ENCODE data around the gene FBXO31. TPM values are rescaled to one million over a fixed set of nuclear protein-coding genes. Genes with fewer than 3 reads are reported as not detected.

Gene FBXO31
- total and polyA plus RNA-seq, 2 of the 8 experiments (the other 6 are each of a cell fraction or from before 2014, with no cell fraction given) = 8.3 to 21.6 TPM

DNA sequence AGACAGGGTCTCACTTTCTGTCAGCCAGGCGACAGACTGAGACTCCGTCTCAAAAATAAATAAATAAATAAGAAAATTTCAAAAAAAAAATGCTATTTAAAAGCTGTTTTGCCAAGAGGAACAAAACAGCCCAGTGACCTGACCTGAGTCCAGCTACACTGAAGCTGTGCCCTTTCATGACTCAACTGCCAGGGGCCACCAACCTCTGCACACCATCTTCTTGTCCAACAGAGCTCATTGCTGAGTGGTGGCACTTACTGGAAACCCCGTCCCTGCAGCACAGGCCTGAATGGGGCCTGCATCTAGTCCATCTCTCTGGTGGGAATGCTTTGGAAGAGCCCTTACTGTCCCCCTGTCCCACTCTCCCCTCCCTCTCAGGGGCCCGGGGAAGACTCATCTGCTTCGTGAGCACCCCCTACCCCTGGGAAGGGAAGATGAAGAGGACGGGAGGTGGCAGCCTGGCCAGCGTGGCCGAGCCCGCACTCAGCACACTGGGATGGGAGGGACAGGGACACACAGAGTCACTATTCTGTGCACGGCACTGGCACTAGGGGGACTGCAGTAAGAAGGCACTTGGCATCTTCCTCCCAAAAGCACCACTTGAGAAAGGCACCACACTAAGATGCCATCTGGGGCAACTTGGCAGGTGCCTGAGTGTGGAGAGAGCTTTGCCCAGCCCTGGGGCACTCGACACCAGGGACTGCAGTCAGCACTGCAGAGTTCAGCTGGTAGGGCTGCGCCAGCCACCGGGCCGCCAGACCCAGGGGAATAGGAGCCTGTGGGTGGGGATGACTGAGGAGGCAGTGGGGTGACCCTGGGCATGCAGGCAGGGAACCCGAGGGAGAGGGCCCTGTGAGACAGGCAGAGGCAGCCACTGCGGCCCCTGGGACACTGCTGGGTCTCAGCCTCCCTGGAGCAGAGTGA, 13.5 kb downstream of the FBXO31 start (continued):
- TF ChIP-seq RNF2 (IDR thresholded peaks at IDR 0.05; ENCODE audit: borderline replicate concordance, low read depth, low read length, missing control alignments, poor library complexity, severe bottlenecking) = no peak
- TF ChIP-seq SP1 (IDR thresholded peaks at IDR 0.05; ENCODE audit: low read depth, low read length) = no peak

Data from H1 (cell line).